ENCODE data around the gene CCDC183.
"Not testable (repeated sequence)": the region's sequence is repeated elsewhere in the genome, so short reads cannot be mapped to it uniquely, and the experiment has no call there.

Gene CCDC183

GRCh38 chr9:136793086-136793946 lies 2.8 kb upstream of the CCDC183 start:
- no peaks in the 10 kb centered on the region for H3K27me3 ChIP-seq (ENCODE audit: insufficient read depth, low read length)
- no peaks in the 10 kb centered on the region for H3K9me2 ChIP-seq (ENCODE audit: low read depth, low read length)
- H4K20me1 ChIP-seq (ENCODE audit: insufficient read depth, low read length) = no peaks in the 10 kb centered on the region
- no peak overlapping the region; the same call in 1 of the 2 replicates for H3K9ac ChIP-seq (ENCODE audit: low read length)
- no peak overlapping the region for H3K4me2 ChIP-seq (ENCODE audit: low read length)
- H3F3A ChIP-seq (ENCODE audit: insufficient read depth, low read length) = no peaks in the 10 kb centered on the region
- no peaks in the 10 kb centered on the region for H3K79me2 ChIP-seq (ENCODE audit: insufficient read depth, low read length)
- no peaks in the 10 kb centered on the region for H3K9me3 ChIP-seq (ENCODE audit: low read length)
- H3K4me1 ChIP-seq (ENCODE audit: insufficient read depth, low read length, severe bottlenecking) = peaks cover 33% of the 10 kb centered on the region
- TF ChIP-seq EZH2 (IDR thresholded peaks at IDR 0.05; ENCODE audit: borderline replicate concordance, low read length) = no peak
- no peak for TF ChIP-seq CTCF (IDR thresholded peaks at IDR 0.05; ENCODE audit: low read length)
- H3K4me3 ChIP-seq (ENCODE audit: low read depth, low read length, poor library complexity, severe bottlenecking) = no peak overlapping the region
- H2AFZ ChIP-seq (ENCODE audit: low read length) = no peak overlapping the region
- peaks cover 10% of the 10 kb centered on the region for H3K36me3 ChIP-seq (ENCODE audit: insufficient read depth, low read length)
- no peak overlapping the region for H3K27ac ChIP-seq (ENCODE audit: low read depth, low read length, poor library complexity, severe bottlenecking)

DNA sequence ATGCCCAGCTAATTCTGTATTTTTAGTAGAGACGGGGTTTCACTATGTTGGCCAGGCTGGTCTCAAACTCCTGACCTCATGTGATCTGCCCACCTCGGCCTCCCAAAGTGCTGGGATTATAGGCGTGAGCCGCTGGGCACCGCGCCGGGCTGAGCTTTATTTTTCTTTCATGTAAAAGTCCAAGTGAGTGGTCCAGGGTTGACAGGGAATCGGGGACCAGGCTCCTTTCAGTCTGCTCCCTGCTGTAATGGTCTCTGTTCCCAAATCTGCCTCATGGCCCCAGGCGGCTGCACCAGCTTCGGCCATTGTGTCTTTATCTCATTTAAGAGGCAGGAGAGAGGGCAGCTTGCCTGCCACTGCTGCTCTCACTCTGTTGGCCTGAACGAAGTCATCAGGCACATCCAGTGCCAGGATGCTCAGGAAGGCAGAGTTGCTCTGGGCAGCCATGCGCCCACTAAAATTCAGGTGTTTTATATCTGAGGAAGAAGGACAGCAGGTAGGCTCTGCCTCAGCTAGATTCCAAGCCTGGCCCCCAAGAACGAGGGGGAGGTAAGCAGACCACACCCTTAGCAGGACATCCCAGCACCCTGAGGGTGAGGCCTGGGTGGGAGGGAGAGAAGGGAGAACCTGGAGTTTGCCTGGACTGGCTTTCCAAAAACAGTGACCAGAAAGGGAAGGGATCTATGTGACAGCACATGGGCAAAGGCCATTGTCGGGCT lies 1.7 kb upstream of the CCDC183 start:
- Histone ChIP-seq H3K27ac (ENCODE audit: low read depth, low read length, poor library complexity, severe bottlenecking) (no peak overlapping the region), H3K36me3 (ENCODE audit: insufficient read depth, low read length) (peaks cover 10% of the 10 kb centered on the region), H3K79me2 (ENCODE audit: insufficient read depth, low read length) (no peaks in the 10 kb centered on the region), H3K9me2 (ENCODE audit: low read depth, low read length) (no peaks in the 10 kb centered on the region), H3K9ac (ENCODE audit: low read length) (no peak overlapping the region), H3K4me2 (ENCODE audit: low read length) (no peak overlapping the region), H4K20me1 (ENCODE audit: insufficient read depth, low read length) (no peaks in the 10 kb centered on the region), H3K27me3 (ENCODE audit: insufficient read depth, low read length) (peaks cover 6% of the 10 kb centered on the region; the same call in 1 of the 2 replicates), H3F3A (ENCODE audit: insufficient read depth, low read length) (no peaks in the 10 kb centered on the region), H3K4me3 (ENCODE audit: low read depth, low read length, poor library complexity, severe bottlenecking) (no peak overlapping the region), H2AFZ (ENCODE audit: low read length) (no peak overlapping the region), H3K9me3 (ENCODE audit: low read length) (no peaks in the 10 kb centered on the region), H3K4me1 (ENCODE audit: insufficient read depth, low read length, severe bottlenecking) (peaks cover 30% of the 10 kb centered on the region)
- TF ChIP-seq EZH2 (IDR thresholded peaks at IDR 0.05; ENCODE audit: borderline replicate concordance, low read length) (no peak), CTCF (IDR thresholded peaks at IDR 0.05; ENCODE audit: low read length) (no peak)

- peaks cover 35% of the 10 kb centered on the region for H3K4me1 ChIP-seq (ENCODE audit: insufficient read depth, low read length, severe bottlenecking)
- peaks cover 8% of the 10 kb centered on the region; the same call in 1 of the 2 replicates for H3K27me3 ChIP-seq (ENCODE audit: insufficient read depth, low read length)
- no peaks in the 10 kb centered on the region for H3K9me2 ChIP-seq (ENCODE audit: low read depth, low read length)
- H3K27ac ChIP-seq (ENCODE audit: low read depth, low read length, poor library complexity, severe bottlenecking) = no peak overlapping the region
- TF ChIP-seq CTCF (IDR thresholded peaks at IDR 0.05; ENCODE audit: low read length) (no peak), EZH2 (IDR thresholded peaks at IDR 0.05; ENCODE audit: borderline replicate concordance, low read length) (no peak)
- H3K36me3 ChIP-seq (ENCODE audit: insufficient read depth, low read length) = peaks cover 10% of the 10 kb centered on the region
- no peak overlapping the region for H3K4me2 ChIP-seq (ENCODE audit: low read length)
- H2AFZ ChIP-seq (ENCODE audit: low read length) = no peak overlapping the region
- no peaks in the 10 kb centered on the region for H3K9me3 ChIP-seq (ENCODE audit: low read length)
- no peaks in the 10 kb centered on the region for H3K79me2 ChIP-seq (ENCODE audit: insufficient read depth, low read length)
- H3K9ac ChIP-seq (ENCODE audit: low read length) = no peak overlapping the region
- H4K20me1 ChIP-seq (ENCODE audit: insufficient read depth, low read length) = no peaks in the 10 kb centered on the region
- no peak overlapping the region for H3K4me3 ChIP-seq (ENCODE audit: low read depth, low read length, poor library complexity, severe bottlenecking)
- no peaks in the 10 kb centered on the region for H3F3A ChIP-seq (ENCODE audit: insufficient read depth, low read length)
Observed at GRCh38 chr9:136795000-136795348, 1.2 kb upstream of the CCDC183 start.

- H3F3A ChIP-seq (ENCODE audit: insufficient read depth, low read length); H3K9me3 ChIP-seq (ENCODE audit: low read length); H3K9me2 ChIP-seq (ENCODE audit: low read depth, low read length); H3K36me3 ChIP-seq (ENCODE audit: insufficient read depth, low read length); H4K20me1 ChIP-seq (ENCODE audit: insufficient read depth, low read length); H3K27me3 ChIP-seq (ENCODE audit: insufficient read depth, low read length); H3K4me3 ChIP-seq (ENCODE audit: low read depth, low read length, poor library complexity, severe bottlenecking); H2AFZ ChIP-seq (ENCODE audit: low read length); H3K9ac ChIP-seq (ENCODE audit: low read length); H3K4me2 ChIP-seq (ENCODE audit: low read length); H3K79me2 ChIP-seq (ENCODE audit: insufficient read depth, low read length); H3K27ac ChIP-seq (ENCODE audit: low read depth, low read length, poor library complexity, severe bottlenecking): not testable (repeated sequence)
- peaks cover 42% of the 10 kb centered on the region for H3K4me1 ChIP-seq (ENCODE audit: insufficient read depth, low read length, severe bottlenecking)
Observed at GRCh38 chr9:136796775-136797347, 723 bp downstream of the CCDC183 start.
